ENCODE results near the gene SGCD.

SGCD gene

DNA sequence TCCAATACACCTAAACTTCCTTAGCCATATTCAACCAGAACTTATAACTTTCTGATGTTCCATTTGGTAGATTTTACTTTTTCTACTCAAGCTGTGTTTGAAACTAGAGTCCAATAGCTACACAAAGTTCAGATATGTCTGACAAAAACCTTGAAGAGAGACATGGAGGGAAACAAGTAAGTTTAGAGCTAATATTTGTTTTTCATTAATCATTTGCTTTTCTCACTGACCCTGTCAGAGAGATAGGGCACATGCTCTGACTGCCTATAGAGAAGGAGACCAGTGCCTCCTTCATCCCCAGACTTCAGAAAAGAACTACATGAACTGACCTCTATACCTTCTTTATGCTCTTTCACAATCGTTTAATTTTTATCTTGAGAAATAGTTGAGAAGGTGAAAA lies 366.1 kb downstream of the SGCD start:
- DNase-seq (ENCODE audit: low spot score) (no peak), ATAC-seq (ENCODE audit: low read depth) (no peak)
- no peaks in the 10 kb centered on the region for H3K36me3 ChIP-seq (ENCODE audit: low read depth)
- no peak overlapping the region for H3K4me3 ChIP-seq (ENCODE audit: severe bottlenecking)
- TF ChIP-seq, protein P1, sequence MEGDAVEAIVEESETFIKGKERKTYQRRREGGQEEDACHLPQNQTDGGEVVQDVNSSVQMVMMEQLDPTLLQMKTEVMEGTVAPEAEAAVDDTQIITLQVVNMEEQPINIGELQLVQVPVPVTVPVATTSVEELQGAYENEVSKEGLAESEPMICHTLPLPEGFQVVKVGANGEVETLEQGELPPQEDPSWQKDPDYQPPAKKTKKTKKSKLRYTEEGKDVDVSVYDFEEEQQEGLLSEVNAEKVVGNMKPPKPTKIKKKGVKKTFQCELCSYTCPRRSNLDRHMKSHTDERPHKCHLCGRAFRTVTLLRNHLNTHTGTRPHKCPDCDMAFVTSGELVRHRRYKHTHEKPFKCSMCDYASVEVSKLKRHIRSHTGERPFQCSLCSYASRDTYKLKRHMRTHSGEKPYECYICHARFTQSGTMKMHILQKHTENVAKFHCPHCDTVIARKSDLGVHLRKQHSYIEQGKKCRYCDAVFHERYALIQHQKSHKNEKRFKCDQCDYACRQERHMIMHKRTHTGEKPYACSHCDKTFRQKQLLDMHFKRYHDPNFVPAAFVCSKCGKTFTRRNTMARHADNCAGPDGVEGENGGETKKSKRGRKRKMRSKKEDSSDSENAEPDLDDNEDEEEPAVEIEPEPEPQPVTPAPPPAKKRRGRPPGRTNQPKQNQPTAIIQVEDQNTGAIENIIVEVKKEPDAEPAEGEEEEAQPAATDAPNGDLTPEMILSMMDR (IDR thresholded peaks at IDR 0.05; ENCODE audit: poor library complexity, severe bottlenecking), result no peak
- peaks cover 10% of the 10 kb centered on the region for H3K27me3 ChIP-seq (ENCODE audit: insufficient read depth, poor library complexity, severe bottlenecking)
- H3K27ac ChIP-seq (ENCODE audit: poor library complexity, severe bottlenecking), result no peak overlapping the region
- no peaks in the 10 kb centered on the region for H3K4me1 ChIP-seq (ENCODE audit: insufficient read depth, poor library complexity, severe bottlenecking)
- peaks cover 3% of the 10 kb centered on the region for H3K9me3 ChIP-seq (ENCODE audit: severe bottlenecking)

DNA sequence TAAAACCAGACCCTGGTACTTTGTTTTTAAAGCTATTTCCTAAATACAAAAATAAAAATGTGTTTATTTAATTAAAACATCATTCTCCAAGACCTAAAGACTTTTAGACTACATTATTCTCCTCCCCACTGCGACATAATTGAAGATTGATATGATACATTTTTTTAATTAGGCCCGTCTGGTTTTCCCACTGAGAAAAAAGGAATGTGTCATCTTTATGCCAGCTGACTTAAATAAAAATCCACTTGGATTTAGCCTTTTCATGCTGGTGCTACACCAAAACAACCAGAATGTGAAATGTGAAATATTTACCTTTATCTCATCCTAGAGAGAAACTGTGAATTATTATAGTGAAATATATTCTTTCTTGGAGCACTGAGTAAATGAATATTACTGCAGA lies 367.6 kb downstream of the SGCD start:
- H3K4me1 ChIP-seq (ENCODE audit: insufficient read depth, poor library complexity, severe bottlenecking), result no peaks in the 10 kb centered on the region
- H3K27ac ChIP-seq (ENCODE audit: poor library complexity, severe bottlenecking), result no peak overlapping the region
- H3K36me3 ChIP-seq (ENCODE audit: low read depth), result no peaks in the 10 kb centered on the region
- peaks cover 3% of the 10 kb centered on the region for H3K9me3 ChIP-seq (ENCODE audit: severe bottlenecking)
- DNase-seq (ENCODE audit: low spot score) (no peak), ATAC-seq (ENCODE audit: low read depth) (no peak)
- H3K27me3 ChIP-seq (ENCODE audit: insufficient read depth, poor library complexity, severe bottlenecking), result peaks cover 3% of the 10 kb centered on the region
- TF ChIP-seq, protein P1 (IDR thresholded peaks at IDR 0.05; ENCODE audit: poor library complexity, severe bottlenecking), result no peak
- H3K4me3 ChIP-seq (ENCODE audit: severe bottlenecking), result no peak overlapping the region

DNA sequence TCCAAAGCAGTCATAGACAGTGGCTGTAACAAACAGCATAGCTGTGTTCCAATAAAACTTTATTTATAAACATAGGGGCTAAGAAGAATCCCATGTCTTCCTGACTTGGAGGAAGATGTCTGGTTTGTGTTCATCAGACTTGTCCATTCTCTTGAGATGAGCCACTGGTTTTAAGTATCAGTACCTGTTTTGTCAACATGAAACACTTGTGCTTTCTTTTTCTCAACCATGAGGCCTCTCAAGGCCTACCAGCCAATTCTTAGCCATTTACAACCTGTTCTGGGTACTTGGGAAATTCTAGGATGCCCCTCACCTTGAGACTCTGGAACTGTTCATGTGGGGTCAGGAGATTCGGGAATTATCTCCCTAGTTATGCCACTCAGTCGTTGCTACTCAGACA lies 368.8 kb downstream of the SGCD start:
- no peak overlapping the region for H3K4me3 ChIP-seq (ENCODE audit: severe bottlenecking)
- no peak overlapping the region for H3K27ac ChIP-seq (ENCODE audit: poor library complexity, severe bottlenecking)
- H3K9me3 ChIP-seq (ENCODE audit: severe bottlenecking), result peaks cover 3% of the 10 kb centered on the region
- no peaks in the 10 kb centered on the region for H3K36me3 ChIP-seq (ENCODE audit: low read depth)
- no peaks in the 10 kb centered on the region for H3K4me1 ChIP-seq (ENCODE audit: insufficient read depth, poor library complexity, severe bottlenecking)
- TF ChIP-seq, protein P1 (IDR thresholded peaks at IDR 0.05; ENCODE audit: poor library complexity, severe bottlenecking), result no peak
- DNase-seq (ENCODE audit: low spot score) (no peak), ATAC-seq (ENCODE audit: low read depth) (no peak)
- no peaks in the 10 kb centered on the region for H3K27me3 ChIP-seq (ENCODE audit: insufficient read depth, poor library complexity, severe bottlenecking)

DNA sequence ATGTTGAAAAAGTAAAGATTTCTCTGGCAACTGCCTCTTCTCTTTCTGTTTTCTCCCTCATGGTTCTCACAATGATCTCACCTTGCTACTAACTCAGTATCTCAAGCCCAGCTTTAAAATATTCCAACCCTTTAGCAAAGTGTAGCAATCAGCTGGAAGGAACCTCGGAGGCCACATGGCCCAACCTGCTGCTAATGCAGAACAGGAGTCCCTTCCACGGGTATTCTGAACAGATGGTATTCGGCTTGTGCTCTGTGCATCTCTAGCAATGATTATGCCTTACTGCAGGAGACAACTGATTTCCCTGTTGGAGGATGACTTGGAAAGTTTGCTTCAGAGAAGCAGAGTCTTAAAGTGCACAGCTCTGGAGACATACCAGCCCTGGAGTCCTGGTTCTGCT lies 371.4 kb downstream of the SGCD start:
- ATAC-seq (ENCODE audit: low read depth) (no peak), DNase-seq (ENCODE audit: low spot score) (no peak)
- TF ChIP-seq, protein P1 (IDR thresholded peaks at IDR 0.05; ENCODE audit: poor library complexity, severe bottlenecking), result no peak
- Histone ChIP-seq H3K27ac (ENCODE audit: poor library complexity, severe bottlenecking) (no peak overlapping the region), H3K4me3 (ENCODE audit: severe bottlenecking) (no peak overlapping the region), H3K27me3 (ENCODE audit: insufficient read depth, poor library complexity, severe bottlenecking) (no peaks in the 10 kb centered on the region), H3K4me1 (ENCODE audit: insufficient read depth, poor library complexity, severe bottlenecking) (no peaks in the 10 kb centered on the region), H3K36me3 (ENCODE audit: low read depth) (no peaks in the 10 kb centered on the region), H3K9me3 (ENCODE audit: severe bottlenecking) (peaks cover 7% of the 10 kb centered on the region)

DNA sequence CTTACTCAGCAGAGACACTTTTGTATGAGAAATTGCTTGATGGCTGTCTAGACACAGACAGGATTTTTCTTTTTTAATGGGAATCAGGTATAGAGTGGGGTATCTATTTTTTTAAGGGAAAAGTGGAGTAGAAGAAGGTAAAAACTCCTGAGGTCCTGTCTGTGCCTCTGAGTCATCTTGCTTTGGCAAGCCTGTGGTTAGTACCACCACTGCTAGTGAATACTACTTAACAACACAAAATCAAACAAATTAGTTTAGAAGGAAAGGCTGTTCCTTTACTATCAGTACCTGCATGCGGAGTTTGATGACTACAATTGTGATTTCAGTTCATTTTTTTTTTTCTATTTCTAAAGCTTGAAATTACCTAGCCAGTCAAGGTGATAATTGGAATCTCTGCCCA lies 372.2 kb downstream of the SGCD start:
- Histone ChIP-seq H3K9me3 (ENCODE audit: severe bottlenecking) (peaks cover 7% of the 10 kb centered on the region), H3K36me3 (ENCODE audit: low read depth) (no peaks in the 10 kb centered on the region), H3K4me3 (ENCODE audit: severe bottlenecking) (no peak overlapping the region), H3K27me3 (ENCODE audit: insufficient read depth, poor library complexity, severe bottlenecking) (no peaks in the 10 kb centered on the region), H3K4me1 (ENCODE audit: insufficient read depth, poor library complexity, severe bottlenecking) (no peaks in the 10 kb centered on the region), H3K27ac (ENCODE audit: poor library complexity, severe bottlenecking) (no peak overlapping the region)
- ATAC-seq (ENCODE audit: low read depth) (no peak), DNase-seq (ENCODE audit: low spot score) (no peak)
- TF ChIP-seq, protein P1 (IDR thresholded peaks at IDR 0.05; ENCODE audit: poor library complexity, severe bottlenecking), result no peak
